OCI-M2 (cell line): ENCODE data around the gene ZNF862.

Experiments
- DNase-seq: peaks from one replicate; lab custom pipeline; 2025; ENCODE audit not compliant: unreplicated experiment; lab: John Stamatoyannopoulos, UW

ZNF862 gene

GRCh38 chr7:149838224-149838991 lies at the start of gene ZNF862:
Gene ZNF862 (plus strand): TSS chr7:149838375. CDS start chr7:149838612, 237 bp downstream.
- DNase-seq: peak; percentile 90

GRCh38 chr7:149789101-149789500 lies 49.1 kb upstream of the ZNF862 start:
- no peak for DNase-seq

DNA sequence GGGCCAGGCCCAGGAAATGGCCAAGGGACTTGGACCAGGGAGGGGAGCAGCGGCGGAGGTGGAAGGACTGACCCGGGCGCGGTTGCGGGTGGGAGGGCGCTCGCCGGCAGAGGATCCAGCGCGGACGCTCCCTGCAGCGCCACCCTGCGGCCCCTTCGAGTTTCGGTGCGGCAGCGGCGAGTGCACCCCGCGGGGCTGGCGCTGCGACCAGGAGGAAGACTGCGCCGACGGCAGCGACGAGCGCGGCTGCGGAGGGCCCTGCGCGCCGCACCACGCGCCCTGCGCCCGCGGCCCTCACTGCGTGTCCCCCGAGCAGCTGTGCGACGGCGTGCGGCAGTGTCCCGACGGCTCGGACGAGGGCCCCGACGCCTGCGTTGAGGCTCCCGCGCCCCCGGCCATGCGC lies 48.0 kb upstream of the ZNF862 start:
- DNase-seq: no peak

DNA sequence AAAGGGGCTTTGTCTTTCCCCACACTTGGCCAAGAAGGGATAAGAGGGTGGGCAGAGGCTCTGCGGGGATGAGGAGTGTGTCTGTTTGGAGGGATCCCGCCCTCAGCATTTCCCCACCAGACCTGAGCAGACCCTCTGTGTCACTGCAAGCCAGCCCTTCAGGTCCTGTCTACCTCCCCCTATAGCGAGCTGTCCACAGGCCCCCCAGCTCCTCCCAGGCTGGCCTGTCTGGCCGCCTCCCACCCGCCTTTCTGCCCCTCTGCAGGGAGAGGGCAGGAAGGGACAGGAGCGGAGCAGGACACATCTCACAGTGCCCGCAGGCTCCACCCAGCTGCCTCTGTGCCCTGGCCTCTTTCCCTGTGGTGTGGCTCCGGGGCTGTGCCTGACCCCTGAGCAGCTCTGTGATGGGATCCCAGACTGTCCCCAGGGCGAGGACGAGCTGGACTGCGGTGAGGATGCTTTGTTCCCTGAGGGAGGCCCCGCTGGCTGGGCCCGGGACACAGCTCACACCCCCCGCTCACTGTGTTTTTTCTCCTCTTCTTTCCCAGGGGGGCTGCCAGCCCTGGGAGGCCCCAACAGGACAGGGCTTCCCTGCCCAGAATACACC lies 47.3 kb upstream of the ZNF862 start:
- DNase-seq: no peak

GRCh38 chr7:149791411-149792219 lies 46.6 kb upstream of the ZNF862 start:
- DNase-seq: no peak

DNA sequence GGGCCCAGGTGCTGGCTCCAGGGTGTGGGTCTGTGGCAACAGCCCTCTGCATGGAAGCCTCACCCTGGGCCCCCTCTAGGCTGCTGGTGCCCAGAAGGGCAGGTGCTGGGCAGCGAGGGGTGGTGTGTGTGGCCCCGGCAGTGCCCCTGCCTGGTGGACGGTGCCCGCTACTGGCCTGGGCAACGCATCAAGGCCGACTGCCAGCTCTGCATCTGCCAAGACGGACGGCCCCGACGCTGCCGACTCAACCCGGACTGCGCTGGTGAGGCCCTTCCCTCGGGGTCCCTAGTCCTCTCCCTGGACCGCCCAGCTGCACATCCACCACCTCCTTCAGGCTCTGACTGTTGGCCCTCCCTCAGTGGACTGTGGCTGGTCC lies 46.0 kb upstream of the ZNF862 start:
- DNase-seq: no peak

- DNase-seq: no peak
Observed at GRCh38 chr7:149793261-149793660, 44.9 kb upstream of the ZNF862 start.

- no peak for DNase-seq
Observed at GRCh38 chr7:149794661-149795060, 43.5 kb upstream of the ZNF862 start.

GRCh38 chr7:149795126-149795525 lies 43.0 kb upstream of the ZNF862 start:
- no peak for DNase-seq

GRCh38 chr7:149796287-149796860 lies 41.8 kb upstream of the ZNF862 start:
- no peak for DNase-seq

- DNase-seq: no peak
Observed at GRCh38 chr7:149797771-149798170, 40.4 kb upstream of the ZNF862 start.

DNA sequence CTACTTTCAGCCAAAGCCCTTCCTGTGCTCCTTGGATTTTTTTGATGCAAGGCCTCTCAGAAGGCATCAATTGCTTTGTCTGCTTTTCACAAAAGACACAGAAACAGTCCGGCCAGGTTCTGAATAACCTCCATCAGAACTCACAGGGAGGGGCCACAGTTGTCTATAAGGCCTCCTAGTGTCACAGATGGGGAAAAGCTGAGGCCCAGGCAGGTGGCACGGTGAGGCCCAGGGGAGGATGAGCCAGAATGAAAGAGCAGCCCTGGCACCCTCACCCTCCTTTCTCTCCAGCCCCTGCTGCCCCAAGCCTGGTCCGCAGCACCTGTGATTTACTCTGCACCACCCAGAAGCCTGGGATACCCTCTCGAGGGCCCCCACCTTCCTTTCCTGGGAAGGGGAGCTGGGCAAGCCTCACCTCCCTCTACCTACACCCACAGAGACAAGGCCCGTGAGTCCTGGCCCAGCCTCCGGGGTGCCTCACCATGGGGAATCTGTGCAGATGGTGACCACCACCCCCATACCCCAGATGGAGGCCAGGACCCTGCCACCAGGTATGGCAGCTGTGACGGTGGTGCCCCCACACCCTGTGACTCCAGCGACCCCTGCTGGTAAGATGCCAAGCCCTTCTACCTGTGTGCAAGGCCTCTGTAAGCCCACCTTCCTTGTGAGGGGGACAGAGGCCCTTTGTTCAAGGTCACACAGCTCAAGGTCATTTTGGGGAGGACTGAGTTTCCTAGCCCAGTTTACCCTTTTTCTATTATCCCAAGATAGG lies 38.6 kb upstream of the ZNF862 start:
- DNase-seq: no peak

DNA sequence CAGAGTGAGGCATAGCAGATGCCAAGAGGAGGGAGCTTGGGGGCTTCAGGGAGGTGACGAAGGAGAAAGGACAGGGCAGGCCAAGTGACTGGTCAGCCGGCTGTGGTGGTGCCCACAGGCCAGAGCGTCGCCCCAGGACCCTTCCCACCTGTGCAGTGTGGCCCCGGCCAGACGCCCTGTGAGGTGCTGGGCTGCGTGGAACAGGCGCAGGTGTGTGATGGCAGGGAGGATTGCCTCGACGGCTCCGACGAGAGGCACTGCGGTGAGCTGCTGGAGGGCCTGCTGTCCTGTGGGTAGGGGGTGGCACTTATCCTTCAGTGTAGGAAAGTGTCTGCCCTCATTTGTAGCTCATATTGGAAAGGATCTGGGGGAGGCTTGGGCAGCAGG lies 38.0 kb upstream of the ZNF862 start:
- DNase-seq: no peak

DNA sequence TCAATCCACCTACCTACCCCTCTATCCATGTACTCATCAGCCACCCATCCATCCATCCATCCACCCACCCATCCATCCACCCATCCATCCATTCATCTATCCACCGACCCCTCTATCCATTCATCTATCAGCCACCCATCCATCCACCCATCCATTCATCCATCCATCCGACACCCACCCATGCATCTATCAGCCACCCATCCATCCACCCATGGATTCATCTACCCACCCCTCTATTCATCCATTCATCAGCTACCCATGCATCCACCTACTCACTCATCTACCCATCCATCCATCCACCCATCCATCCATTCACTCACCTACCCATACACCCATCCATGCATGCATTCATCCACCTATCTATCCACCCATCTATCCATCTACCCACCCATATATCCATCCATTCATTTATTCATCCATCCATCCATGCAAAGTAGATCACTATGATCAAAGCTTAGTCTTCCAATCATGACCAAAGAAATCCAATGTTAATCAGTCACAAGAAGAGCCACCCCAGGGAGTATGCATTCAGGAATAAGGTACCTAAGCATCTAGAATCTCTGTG lies 37.1 kb upstream of the ZNF862 start:
- no peak for DNase-seq

DNA sequence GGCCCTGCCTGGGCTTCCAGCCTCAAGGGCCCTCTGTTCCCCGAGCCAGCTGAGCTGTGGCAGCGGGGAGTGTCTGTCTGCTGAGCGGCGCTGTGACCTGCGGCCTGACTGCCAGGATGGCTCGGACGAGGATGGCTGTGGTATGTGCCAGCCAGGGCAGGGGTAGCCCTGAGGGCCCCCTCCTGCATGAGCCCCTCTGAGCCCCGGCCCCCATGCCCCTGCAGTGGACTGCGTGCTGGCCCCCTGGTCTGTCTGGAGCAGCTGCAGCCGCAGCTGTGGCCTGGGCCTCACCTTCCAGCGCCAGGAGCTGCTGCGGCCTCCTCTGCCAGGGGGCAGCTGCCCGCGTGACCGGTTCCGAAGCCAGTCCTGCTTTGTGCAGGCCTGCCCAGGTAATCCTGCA lies 36.4 kb upstream of the ZNF862 start:
- DNase-seq: no peak

GRCh38 chr7:149802966-149803365 lies 35.2 kb upstream of the ZNF862 start:
- DNase-seq: no peak

DNA sequence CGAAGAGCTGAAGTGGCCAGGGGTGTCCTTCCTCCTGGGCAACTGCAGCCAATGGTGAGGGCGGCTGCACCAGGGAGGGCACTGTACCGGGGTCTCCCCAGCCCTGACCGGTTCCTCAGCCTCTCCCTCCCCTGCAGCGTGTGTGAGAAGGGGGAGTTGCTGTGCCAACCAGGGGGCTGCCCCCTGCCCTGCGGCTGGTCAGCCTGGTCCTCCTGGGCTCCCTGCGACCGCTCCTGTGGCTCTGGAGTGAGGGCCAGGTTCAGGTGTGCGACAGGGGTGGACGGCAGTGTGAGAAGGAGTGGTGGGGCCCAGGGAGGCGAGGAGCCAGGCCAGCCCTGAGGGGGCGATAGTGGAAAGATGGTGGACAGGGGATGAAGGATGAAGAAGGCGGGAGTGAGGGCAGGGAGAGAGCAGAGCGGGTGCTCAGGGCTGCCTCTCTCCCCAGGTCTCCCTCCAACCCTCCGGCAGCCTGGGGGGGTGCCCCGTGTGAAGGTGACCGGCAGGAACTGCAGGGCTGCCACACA lies 34.6 kb upstream of the ZNF862 start:
- no peak for DNase-seq

DNA sequence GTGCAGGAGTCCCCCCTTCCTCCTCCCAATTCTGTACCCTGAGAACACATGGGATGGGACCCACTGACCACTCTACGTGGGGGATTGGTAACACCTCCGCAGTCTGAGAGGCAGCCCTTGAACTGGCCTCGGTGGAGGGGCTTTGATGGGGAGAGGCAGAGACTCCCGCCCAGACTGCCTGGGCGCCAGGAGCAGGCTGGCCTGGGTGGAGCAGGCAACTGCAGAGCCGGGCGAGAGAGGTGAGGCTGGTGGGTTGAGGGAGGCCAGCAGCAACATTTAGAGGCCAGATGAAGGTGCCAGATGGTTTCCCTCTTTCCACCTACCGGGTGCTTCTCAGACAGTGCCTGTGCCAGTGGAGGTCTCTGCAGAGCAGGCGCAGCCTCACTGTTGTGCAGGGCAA lies 34.1 kb upstream of the ZNF862 start:
- DNase-seq: no peak

DNA sequence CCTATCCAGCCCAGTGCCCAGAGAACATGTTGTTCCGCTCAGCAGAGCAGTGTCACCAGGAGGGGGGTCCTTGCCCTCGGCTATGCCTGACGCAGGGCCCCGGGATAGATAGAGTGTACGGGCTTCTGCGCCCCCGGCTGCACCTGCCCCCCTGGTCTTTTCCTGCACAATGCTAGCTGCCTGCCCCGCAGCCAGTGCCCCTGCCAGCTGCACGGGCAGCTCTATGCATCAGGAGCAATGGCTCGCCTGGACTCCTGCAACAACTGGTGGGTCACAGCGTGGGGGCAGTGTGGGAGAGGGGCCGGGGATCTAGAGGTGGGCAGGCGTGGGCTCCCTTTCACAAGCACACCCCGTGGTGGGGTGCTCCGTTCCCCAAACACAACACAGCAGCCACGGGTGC lies 31.4 kb upstream of the ZNF862 start:
- no peak for DNase-seq

- DNase-seq: no peak
Observed at GRCh38 chr7:149808311-149808710, 29.9 kb upstream of the ZNF862 start.
